HG03064 (cell line): ENCODE data around the gene AOPEP.

ENCODE experiments used
- ATAC-seq: cut with Tn5 transposase; IDR thresholded peaks from one replicate; pipeline ENCODE4 v1.9.1; 2021; ENCODE audit warnings: low read depth; ENCODE audit not compliant: unreplicated experiment

The AOPEP gene

GRCh38 chr9:95112436-95113280 is 386.2 kb downstream of the AOPEP start:
- no peak for ATAC-seq

- no peak for ATAC-seq
Observed at GRCh38 chr9:95115104-95115503, 388.6 kb downstream of the AOPEP start.

GRCh38 chr9:95116002-95116807 is 389.7 kb downstream of the AOPEP start:
- ATAC-seq: no peak

- ATAC-seq: no peak
Observed at GRCh38 chr9:95116808-95117204, 390.3 kb downstream of the AOPEP start.

- ATAC-seq: no peak
Observed at GRCh38 chr9:95118596-95118995, 392.1 kb downstream of the AOPEP start.

GRCh38 chr9:95120781-95121370 is 394.4 kb downstream of the AOPEP start:
- ATAC-seq: no peak

- ATAC-seq: no peak
Observed at GRCh38 chr9:95124582-95125367, 398.3 kb downstream of the AOPEP start.

- ATAC-seq: no peak
Observed at GRCh38 chr9:95125652-95126051, 399.2 kb downstream of the AOPEP start.

- ATAC-seq: no peak
Observed at GRCh38 chr9:95126739-95127138, 400.2 kb downstream of the AOPEP start.

GRCh38 chr9:95127249-95128176 is 401.0 kb downstream of the AOPEP start:
- ATAC-seq: no peak

- no peak for ATAC-seq
Observed at GRCh38 chr9:95128177-95128524, 401.7 kb downstream of the AOPEP start.

- no peak for ATAC-seq
Observed at GRCh38 chr9:95129476-95130291, 403.2 kb downstream of the AOPEP start.

- ATAC-seq: no peak
Observed at GRCh38 chr9:95130484-95130883, 404.0 kb downstream of the AOPEP start.

GRCh38 chr9:95131023-95131943 is 404.8 kb downstream of the AOPEP start:
- ATAC-seq: no peak

- ATAC-seq: no peak
Observed at GRCh38 chr9:95132366-95133324, 406.1 kb downstream of the AOPEP start.

- no peak for ATAC-seq
Observed at GRCh38 chr9:95133325-95133705, 406.8 kb downstream of the AOPEP start.

GRCh38 chr9:95134457-95134881 is 408.0 kb downstream of the AOPEP start:
- no peak for ATAC-seq
